Raji (cell line): ENCODE data around the gene TEDC2.

Source experiments
- POLR2A ChIP-seq: IDR thresholded peaks from 2 replicates; pipeline ENCODE4 v1.6.1; 2011; ENCODE audit warnings: low read depth, low read length, control low read depth; ENCODE audit not compliant: insufficient read depth

TEDC2 gene

GRCh38 chr16:2476741-2477140, 16.8 kb downstream of the TEDC2 start:
- TF ChIP-seq POLR2A = no peak

- no peak for TF ChIP-seq POLR2A
Measured at GRCh38 chr16:2477327-2477726, 17.4 kb downstream of the TEDC2 start.

GRCh38 chr16:2478279-2478678, 18.4 kb downstream of the TEDC2 start:
- TF ChIP-seq POLR2A = no peak

GRCh38 chr16:2480948-2481347, 21.0 kb downstream of the TEDC2 start:
- no peak for TF ChIP-seq POLR2A

GRCh38 chr16:2481676-2482075, 21.8 kb downstream of the TEDC2 start:
- no peak for TF ChIP-seq POLR2A

- TF ChIP-seq POLR2A = no peak
Measured at GRCh38 chr16:2482249-2482648, 22.3 kb downstream of the TEDC2 start.

GRCh38 chr16:2482708-2483534, 23.0 kb downstream of the TEDC2 start:
- no peak for TF ChIP-seq POLR2A

- TF ChIP-seq POLR2A = no peak
Measured at GRCh38 chr16:2483939-2484897, 24.3 kb downstream of the TEDC2 start.

- TF ChIP-seq POLR2A = no peak
Measured at GRCh38 chr16:2484898-2485508, 25.1 kb downstream of the TEDC2 start.

GRCh38 chr16:2485811-2486507, 26.1 kb downstream of the TEDC2 start:
- no peak for TF ChIP-seq POLR2A

GRCh38 chr16:2486645-2487516, 27.0 kb downstream of the TEDC2 start:
- TF ChIP-seq POLR2A = no peak

- TF ChIP-seq POLR2A = no peak
Measured at GRCh38 chr16:2487517-2487842, 27.6 kb downstream of the TEDC2 start.

GRCh38 chr16:2487903-2488531, 28.1 kb downstream of the TEDC2 start:
- TF ChIP-seq POLR2A = no peak

GRCh38 chr16:2489581-2489980, 29.7 kb downstream of the TEDC2 start:
- TF ChIP-seq POLR2A = no peak
